SK-N-MC (cell line): ENCODE measurements around the gene CHSY1.
"Not testable (repeated sequence)": the region's sequence is repeated elsewhere in the genome, so short reads cannot be mapped to it uniquely, and the experiment has no call there.

ENCODE experiments used
- DNase-seq: peaks from one replicate; pipeline ENCODE4 v3.0.0-alpha.2; 2011; ENCODE audit warnings: low read depth, low spot score
- H3K27ac ChIP-seq: fragments of 200-600 bp; sonication (generic); 2 replicates; pipeline ENCODE4 v1.5.1; 2016; ENCODE audit warnings: mixed run types
- H3K36me3 ChIP-seq: fragments of 200-600 bp; sonication (generic); 2 replicates; pipeline ENCODE4 v1.6.1; 2017; ENCODE audit warnings: antibody characterized with exemption, low read length, mixed read lengths; ENCODE audit not compliant: insufficient read depth
- H3K4me3 ChIP-seq: fragments of 200-600 bp; sonication (generic); 2 replicates; pipeline ENCODE4 v1.5.1; 2016
- H3K9ac ChIP-seq: fragments of 200-600 bp; sonication (generic); 2 replicates; pipeline ENCODE4 v1.8.0; 2017; ENCODE audit warnings: mixed run types, mixed read lengths; ENCODE audit not compliant: insufficient read length
- H3K9me3 ChIP-seq: fragments of 200-600 bp; sonication (generic); 2 replicates; pipeline ENCODE4 v1.6.1; 2017; ENCODE audit warnings: low read depth, mild to moderate bottlenecking, antibody characterized with exemption, low read length, moderate library complexity, mixed read lengths
- EZH2 ChIP-seq: fragments of 200-600 bp; sonication (generic); IDR thresholded peaks from one replicate; pipeline ENCODE4 v1.6.1; 2017; ENCODE audit warnings: antibody characterized with exemption
- FOXP2 ChIP-seq: optimal IDR thresholded peaks from 2 replicates; pipeline ENCODE3; 2011; ENCODE audit warnings: mild to moderate bottlenecking, moderate library complexity; ENCODE audit not compliant: insufficient read depth; ENCODE audit errors: extremely low read length, control extremely low read depth
- POLR2AphosphoS5 ChIP-seq: IDR thresholded peaks from 2 replicates; pipeline ENCODE4 v1.6.1; 2012; ENCODE audit warnings: mild to moderate bottlenecking, low read depth, low read length, borderline replicate concordance

Gene CHSY1

DNA sequence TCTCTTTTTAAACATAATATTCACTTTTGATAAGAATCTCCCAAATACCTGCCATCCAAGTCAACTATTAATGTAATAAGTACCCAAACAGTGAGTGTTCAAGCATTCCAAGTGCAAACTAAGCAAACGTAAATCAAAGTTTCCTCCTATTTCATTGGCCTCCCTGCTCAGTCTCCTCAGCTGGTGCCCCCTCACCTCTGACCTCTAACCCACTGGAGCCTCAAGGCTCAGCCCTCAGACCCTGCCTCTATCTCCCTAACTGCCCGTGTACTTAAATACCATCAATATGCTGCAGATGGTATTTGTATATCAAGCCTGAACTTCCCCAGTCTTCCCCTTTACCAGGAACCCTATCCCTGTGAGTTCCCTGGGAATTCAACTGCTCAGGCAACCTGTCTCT lies 31.8 kb downstream of the CHSY1 start:
- H3K9ac ChIP-seq, result no peak overlapping the region
- no peaks in the 10 kb centered on the region; the same call in 1 of the 2 replicates for H3K36me3 ChIP-seq
- no peak overlapping the region for H3K27ac ChIP-seq
- no peak for DNase-seq
- TF ChIP-seq POLR2AphosphoS5, result no peak
- no peak for TF ChIP-seq FOXP2
- no peak for TF ChIP-seq EZH2
- no peak overlapping the region for H3K4me3 ChIP-seq
- no peaks in the 10 kb centered on the region for H3K9me3 ChIP-seq

DNA sequence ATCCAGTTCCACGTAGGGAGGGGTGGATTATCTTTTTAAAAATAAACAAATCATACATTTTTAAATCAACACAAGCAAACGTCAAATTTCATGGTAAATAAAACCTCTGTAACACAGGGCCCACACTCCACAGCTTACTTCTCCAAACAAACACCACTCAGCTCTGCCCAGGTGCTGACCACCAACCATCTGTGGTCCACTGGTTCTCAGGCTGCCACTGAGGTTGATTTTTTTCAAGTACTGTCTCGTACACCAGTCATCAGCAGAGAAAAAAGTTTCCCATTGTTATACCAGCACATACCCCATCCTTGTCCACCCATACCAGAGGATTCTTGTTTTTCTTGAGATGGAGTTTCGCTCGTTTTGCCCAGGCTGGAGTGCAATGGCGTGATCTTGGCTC lies 32.4 kb downstream of the CHSY1 start:
- TF ChIP-seq FOXP2 (no peak), POLR2AphosphoS5 (no peak), EZH2 (no peak)
- Histone ChIP-seq H3K27ac (no peak overlapping the region), H3K9me3 (no peaks in the 10 kb centered on the region), H3K36me3 (no peaks in the 10 kb centered on the region; the same call in 1 of the 2 replicates), H3K4me3 (no peak overlapping the region), H3K9ac (no peak overlapping the region)
- no peak for DNase-seq

DNA sequence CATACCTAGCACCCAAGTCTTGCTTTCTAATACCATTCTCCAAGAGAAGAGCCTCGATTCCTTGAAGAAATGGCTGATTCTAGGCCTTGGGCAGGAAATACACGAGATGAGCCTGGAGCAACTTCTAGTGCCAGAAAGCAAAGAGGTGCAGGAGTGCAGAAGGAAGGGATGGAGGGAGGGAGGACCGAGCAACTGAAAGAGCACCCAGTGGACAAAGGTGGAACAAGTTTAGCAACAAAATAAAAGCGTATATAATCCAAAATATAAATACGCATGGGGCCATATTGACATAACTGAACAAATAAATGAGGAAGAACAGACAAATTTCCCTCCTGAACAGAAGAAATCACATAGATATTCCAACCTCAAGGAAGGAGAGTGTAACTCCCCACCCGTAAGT lies 34.4 kb downstream of the CHSY1 start:
- Histone ChIP-seq H3K36me3 (no peaks in the 10 kb centered on the region; the same call in 1 of the 2 replicates), H3K4me3 (no peak overlapping the region), H3K27ac (no peak overlapping the region), H3K9ac (no peak overlapping the region), H3K9me3 (no peaks in the 10 kb centered on the region)
- no peak for DNase-seq
- TF ChIP-seq EZH2, result no peak
- no peak for TF ChIP-seq FOXP2
- TF ChIP-seq POLR2AphosphoS5, result no peak

DNA sequence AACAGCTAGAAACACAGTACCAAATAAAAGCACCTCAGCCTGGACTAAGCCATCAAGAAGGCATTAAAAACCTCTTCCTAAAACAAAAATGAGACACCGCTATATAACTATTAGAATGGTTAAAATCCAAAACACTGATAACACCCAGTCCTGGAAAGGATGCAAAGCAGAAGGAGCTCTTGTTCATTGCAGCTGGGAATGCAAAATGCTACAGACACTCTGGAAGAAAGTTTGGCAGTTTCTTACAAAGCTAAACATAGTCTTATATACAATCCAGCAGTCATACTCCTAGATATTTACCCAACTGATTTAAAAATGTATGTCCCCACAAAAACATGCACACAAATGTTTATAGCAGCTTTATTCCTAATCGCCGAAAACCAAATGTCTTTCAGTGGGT lies 35.7 kb downstream of the CHSY1 start:
- Histone ChIP-seq H3K27ac (no peak overlapping the region; the same call in 1 of the 2 replicates), H3K9ac (no peak overlapping the region), H3K9me3 (no peaks in the 10 kb centered on the region), H3K4me3 (no peak overlapping the region), H3K36me3 (no peaks in the 10 kb centered on the region; the same call in 1 of the 2 replicates)
- no peak for TF ChIP-seq FOXP2
- no peak for TF ChIP-seq POLR2AphosphoS5
- no peak for TF ChIP-seq EZH2
- no peak for DNase-seq

DNA sequence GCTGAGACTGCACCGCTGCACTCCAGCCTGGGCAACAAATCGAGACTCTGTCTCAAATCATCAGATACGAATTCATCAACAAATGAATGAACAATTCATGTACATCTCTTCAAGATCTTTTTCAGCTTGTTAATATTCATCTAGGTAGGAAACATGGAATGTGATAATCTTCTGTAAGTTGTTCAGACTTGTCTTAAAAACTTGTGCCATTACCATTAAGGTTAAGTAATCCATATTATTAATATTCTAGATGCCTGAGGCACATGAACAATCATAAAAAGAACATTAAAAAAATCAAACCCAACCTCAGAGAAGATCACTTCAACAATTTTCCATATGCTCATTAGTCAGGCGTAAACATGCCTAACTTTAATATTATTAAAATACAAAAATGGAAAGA lies 36.2 kb downstream of the CHSY1 start:
- Histone ChIP-seq H3K9me3 (no peaks in the 10 kb centered on the region), H3K4me3 (no peak overlapping the region), H3K36me3 (no peaks in the 10 kb centered on the region; the same call in 1 of the 2 replicates), H3K27ac (no peak overlapping the region; the same call in 1 of the 2 replicates), H3K9ac (no peak overlapping the region)
- TF ChIP-seq EZH2, result no peak
- TF ChIP-seq POLR2AphosphoS5, result no peak
- TF ChIP-seq FOXP2, result no peak
- no peak for DNase-seq

DNA sequence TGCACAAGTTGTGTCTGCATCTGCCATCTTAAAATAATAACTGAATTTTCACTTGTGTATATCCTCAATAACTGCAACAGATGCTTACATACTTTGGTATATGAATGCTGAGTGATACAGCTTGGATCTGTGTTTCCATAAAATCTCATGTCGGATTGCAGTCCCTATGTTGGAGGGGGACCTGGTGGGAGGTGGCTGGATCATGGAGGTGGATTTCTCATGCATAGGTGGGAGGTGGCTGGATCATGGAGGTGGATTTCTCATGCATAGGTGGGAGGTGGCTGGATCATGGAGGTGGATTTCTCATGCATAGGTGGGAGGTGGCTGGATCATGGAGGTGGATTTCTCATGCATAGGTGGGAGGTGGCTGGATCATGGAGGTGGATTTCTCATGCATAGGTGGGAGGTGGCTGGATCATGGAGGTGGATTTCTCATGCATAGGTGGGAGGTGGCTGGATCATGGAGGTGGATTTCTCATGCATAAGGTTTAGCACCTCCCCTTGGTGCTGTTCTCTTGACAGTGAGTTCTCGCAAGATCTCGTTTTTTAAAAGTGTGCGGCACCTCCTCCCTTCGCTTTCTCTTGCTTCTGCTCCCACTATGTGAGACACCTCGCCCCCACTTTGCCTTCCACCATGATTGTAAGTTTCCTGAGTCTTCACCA lies 37.3 kb downstream of the CHSY1 start:
- not testable (repeated sequence) for H3K36me3 ChIP-seq, H3K27ac ChIP-seq, H3K4me3 ChIP-seq, H3K9me3 ChIP-seq, H3K9ac ChIP-seq, DNase-seq

DNA sequence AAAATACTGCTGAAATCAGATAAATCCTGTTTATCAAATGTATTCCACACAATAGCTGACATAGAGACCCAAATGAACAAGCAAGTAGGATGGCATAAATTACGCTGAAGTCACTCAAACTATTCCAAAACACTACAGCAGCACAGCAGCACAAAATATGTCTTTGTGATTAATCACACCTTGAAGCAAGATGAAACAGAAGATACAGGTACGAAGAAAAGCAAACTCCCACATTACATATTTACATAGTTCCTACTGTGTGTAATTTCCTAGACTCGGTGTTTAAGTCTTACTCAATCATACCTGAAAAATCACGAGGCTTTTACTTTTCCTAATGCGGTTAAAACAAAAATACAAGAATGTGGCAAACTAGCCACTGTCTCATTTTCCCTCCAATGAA lies 38.3 kb downstream of the CHSY1 start:
- Histone ChIP-seq H3K27ac (no peak overlapping the region), H3K9me3 (no peaks in the 10 kb centered on the region), H3K36me3 (no peaks in the 10 kb centered on the region; the same call in 1 of the 2 replicates), H3K4me3 (no peak overlapping the region), H3K9ac (no peak overlapping the region)
- DNase-seq, result no peak
- TF ChIP-seq POLR2AphosphoS5 (no peak), EZH2 (no peak), FOXP2 (no peak)

DNA sequence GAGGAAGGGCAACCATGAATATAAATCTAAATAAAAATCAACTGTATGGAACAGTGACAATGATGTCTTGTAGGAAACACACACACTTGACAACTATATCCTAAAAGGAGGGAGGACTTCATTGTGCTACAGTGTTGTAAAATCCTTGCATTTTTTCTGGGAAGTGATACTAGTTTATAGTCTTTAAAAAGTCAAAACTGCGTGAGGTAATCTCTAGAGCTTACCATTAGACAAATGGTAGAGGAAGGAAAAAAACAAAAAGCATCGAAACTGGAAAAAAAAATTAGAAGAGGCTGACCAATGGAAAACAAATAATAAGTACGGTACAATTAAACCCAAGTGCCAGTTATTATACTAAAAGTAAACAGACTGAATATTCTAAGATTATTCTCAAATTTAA lies 38.7 kb downstream of the CHSY1 start:
- H3K9ac ChIP-seq, result no peak overlapping the region
- no peak for DNase-seq
- H3K4me3 ChIP-seq, result no peak overlapping the region
- no peak overlapping the region for H3K27ac ChIP-seq
- no peaks in the 10 kb centered on the region; the same call in 1 of the 2 replicates for H3K36me3 ChIP-seq
- no peaks in the 10 kb centered on the region for H3K9me3 ChIP-seq
- TF ChIP-seq EZH2, result no peak
- no peak for TF ChIP-seq POLR2AphosphoS5
- no peak for TF ChIP-seq FOXP2

DNA sequence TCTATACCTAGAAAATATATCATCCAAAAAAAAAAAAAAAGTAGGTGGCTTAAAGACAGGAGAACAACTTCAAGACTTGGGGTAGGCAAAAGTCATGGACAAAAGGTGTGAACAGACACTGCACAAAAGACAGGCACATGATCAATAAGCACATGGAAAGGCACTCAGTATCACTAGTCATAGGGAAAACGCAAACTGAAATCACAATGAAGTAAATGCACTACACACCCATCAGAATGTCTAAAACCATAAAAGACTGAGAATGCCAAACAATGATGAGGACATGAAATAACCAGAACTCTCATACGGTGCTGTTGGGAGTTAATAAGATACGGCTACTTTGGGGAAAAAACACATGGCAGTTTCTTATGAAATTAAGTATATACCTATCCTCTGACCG lies 40.0 kb downstream of the CHSY1 start:
- Histone ChIP-seq H3K9me3 (no peaks in the 10 kb centered on the region), H3K4me3 (no peak overlapping the region), H3K9ac (no peak overlapping the region), H3K36me3 (no peaks in the 10 kb centered on the region), H3K27ac (no peak overlapping the region)
- no peak for DNase-seq
- no peak for TF ChIP-seq POLR2AphosphoS5
- no peak for TF ChIP-seq EZH2
- TF ChIP-seq FOXP2, result no peak
